HG03025 (cell line): ENCODE measurements around the gene SOX10.
"Not testable (repeated sequence)": the region's sequence is repeated elsewhere in the genome, so short reads cannot be mapped to it uniquely, and the experiment has no call there.

ENCODE experiments used
- ATAC-seq: cut with Tn5 transposase; IDR thresholded peaks from one replicate; pipeline ENCODE4 v1.9.1; 2021; ENCODE audit warnings: mild to moderate bottlenecking, moderate library complexity; ENCODE audit not compliant: unreplicated experiment, low FRiP score

The SOX10 gene

DNA sequence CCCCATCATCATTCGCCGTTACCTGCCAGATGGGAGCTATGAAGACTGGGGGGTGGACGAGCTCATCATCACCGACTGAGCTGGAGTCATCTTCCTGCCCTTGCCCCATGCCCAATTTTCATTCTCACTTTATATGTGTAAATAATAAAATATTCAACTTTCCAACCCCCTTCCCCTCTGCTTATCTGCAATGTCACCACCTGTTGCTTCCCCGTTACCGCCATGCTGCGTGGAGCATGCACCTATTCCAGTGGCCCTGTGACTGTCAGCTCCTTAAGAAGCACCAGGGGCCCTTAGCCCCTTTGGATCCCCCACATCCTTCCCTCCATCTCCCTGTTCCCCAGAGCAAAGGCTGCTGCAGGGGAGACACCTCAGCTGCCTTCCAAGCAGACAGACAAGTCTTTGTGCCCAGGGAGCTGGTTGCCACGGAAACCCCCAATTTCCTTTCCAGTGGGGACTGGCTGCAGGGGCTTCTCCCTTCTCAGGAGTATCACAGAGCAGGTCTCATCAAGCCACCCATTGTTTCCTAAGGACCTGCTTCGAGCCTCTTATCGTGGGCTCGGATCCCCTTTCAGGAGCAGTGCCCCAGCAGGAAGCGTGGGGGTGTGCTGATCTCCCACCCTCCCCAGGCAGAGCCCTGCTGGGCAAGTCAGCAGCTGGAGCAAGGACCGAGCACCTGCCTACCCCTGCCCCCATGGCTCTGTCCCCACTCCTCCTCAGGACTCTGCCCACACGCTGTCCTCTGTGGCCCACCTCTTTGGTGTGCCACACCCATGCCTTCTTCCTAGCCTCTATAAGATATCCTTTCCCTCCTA, 16.5 kb downstream of the SOX10 start:
- ATAC-seq: no peak

- ATAC-seq: no peak
Measured at GRCh38 chr22:37967147-37967546, 17.2 kb downstream of the SOX10 start.

- no peak for ATAC-seq
Measured at GRCh38 chr22:37965940-37966664, 18.3 kb downstream of the SOX10 start.

DNA sequence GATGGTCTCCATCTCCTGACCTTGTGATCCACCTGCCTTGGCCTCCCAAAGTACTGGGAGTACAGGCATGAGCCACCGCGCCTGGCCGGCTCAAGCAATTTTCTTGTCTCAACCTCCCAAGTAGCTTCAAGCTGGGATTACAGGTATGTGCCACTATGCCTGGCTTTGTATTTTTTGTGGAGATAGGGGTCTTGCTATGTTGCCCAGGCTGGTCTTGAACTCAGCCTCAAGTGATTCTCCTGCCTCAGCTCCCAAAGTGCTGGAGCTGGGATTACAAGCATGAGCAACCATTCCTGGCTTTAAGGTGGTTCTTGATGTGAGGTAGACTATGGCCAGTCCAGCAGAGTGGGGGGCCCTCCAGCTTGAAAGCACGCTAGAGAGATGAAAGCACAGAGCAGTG, 23.3 kb downstream of the SOX10 start:
- no peak for ATAC-seq

- ATAC-seq: no peak
Measured at GRCh38 chr22:37959231-37959825, 25.0 kb downstream of the SOX10 start.

- ATAC-seq: no peak
Measured at GRCh38 chr22:37957232-37957631, 27.1 kb downstream of the SOX10 start.

GRCh38 chr22:37955825-37956397, 28.4 kb downstream of the SOX10 start:
- not testable (repeated sequence) for ATAC-seq

DNA sequence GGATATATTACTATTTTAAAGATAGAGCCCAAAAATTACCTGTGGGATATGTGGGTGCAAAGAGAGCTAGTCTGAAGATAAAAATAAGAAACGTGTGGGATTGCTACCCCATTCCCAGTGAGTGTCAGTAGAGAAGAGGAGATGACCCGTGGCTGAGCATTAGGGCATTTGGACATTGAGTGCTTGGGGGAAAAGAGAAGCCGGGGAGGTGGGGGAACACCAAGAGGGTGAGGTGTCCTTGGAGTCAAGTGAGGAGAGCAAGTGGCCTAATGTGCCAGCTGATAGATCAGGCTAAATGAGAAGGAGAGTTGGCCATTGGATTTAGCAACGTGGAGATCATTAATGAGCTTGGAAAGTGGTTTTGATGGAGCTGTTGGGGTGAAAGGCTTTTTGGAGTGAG, 29.7 kb downstream of the SOX10 start:
- ATAC-seq: no peak

DNA sequence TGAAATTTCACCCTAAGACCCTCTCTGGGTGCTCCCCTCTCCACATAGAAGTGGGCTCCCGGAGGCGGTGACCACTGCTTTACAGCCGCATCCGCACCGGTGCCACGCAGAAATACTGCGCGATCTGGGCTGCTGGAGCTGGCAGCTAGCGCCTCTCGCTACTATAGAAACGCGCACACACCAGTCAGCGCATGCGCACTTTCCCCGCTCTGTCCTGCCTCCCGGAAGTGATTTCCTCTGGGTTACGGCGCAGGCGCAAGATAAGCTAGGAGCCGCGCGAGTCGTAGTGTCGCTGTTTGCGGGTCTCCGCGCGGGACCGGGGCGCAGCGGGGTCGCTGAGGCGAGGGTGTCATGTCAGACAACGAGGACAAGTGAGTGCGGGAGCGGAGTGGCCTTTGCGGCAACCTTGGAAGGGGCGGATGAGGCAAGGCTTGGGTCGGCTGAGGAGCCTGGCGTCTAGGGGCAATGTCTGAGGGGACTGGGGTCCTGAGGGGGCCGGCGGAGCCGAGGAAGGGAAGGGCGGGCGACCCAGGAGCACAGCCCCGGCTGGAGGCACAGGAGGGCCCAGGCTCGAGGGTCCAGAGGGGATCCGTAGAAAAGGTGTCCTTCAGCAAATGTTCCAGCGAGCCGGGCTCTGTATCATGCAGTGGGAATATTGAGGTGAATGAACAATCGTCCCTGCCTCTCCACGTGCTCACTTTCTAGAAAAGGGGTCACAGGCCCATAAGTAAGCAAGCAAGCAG, 30.7 kb downstream of the SOX10 start, which contains the start of the genes C22orf23 and POLR2F:
Gene C22orf23, minus strand, starts transcription at position 165 of the 743 bp plus-strand sequence. CDS start 452 bp downstream, outside the sequence.
Gene POLR2F, plus strand, starts transcription at position 263 of the 743 bp plus-strand sequence. Its CDS starts 89 bp downstream, at position 352.
- peak; percentile 66 for ATAC-seq

DNA sequence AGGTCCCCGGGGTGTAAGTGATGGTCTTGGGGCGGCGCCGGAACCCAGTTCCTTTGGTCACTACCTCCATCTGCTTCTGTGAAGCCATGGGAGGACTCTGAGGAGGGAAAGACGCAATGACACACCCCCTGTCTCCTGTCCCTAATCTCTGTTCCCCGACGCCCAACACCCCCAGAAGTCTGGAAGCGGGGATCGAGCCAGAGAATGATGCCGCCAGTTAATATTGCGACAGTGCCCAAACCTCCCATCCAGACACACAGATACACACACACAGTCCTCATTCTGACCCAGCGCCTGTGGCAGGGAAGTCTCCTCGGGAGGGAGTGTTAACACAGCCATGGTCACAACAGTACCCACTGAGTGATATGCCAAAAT, 31.3 kb downstream of the SOX10 start:
- ATAC-seq: peak; percentile 34

DNA sequence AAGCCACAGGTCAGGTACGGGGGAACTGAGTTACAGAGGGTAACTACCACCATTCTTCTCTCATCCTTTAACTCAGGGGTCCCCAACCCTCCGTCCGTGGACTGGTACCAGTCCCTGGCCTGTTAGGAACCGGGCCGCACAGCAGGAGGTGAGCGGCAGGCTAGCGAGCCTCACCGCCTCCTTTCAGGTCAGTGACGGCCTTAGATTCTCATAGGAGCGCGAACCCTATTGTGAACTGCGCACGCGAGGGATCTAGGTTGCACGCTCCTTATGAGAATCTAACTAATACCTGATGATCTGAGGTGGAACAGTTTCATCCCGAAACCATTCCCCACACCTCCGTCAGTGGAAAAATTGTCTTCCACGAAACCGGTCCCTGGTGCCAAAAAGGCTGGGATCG, 31.7 kb downstream of the SOX10 start:
- not testable (repeated sequence) for ATAC-seq

DNA sequence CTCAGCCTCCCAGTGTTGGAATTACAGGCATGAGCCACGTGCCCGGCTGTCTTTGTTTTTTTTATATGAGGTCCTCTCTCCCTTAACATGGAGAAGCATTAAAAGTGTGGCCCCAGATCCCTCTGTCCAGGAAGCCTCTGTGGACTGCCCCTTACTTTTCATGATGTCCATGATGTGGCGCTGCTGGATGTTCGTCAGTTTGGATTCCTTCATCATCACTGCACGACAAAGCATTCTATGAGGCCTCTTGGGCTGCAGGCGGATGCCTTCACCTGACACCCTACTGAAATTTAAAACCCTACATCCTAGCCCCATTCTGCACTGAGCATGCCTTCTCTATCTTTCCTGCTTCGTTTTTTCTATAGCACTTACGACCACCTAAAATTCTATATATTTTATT, 33.0 kb downstream of the SOX10 start:
- ATAC-seq: no peak

GRCh38 chr22:37947142-37947795, 37.1 kb downstream of the SOX10 start:
- not testable (repeated sequence) for ATAC-seq

- ATAC-seq: not testable (repeated sequence)
Measured at GRCh38 chr22:37944423-37944822, 39.9 kb downstream of the SOX10 start.

DNA sequence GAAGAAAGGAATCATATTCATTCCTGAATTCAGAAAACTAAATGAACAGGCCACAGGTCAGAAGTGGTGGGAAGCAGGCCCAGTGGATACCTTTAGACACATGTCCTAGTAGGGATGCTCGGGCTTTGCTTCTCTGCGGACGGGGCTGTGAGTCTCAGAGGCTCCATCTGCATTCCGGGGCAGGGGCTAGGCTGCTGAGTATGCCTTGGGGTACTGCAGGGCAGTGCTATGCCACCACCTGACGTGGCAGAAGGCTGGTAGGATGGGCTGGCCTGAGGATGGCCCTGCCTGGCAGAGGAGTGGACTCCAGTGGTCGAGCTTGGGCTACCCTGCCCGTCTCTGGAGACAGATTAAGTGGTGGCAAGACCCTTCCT, 40.5 kb downstream of the SOX10 start:
- ATAC-seq: no peak

GRCh38 chr22:37943136-37943824, 41.1 kb downstream of the SOX10 start:
- no peak for ATAC-seq

- no peak for ATAC-seq
Measured at GRCh38 chr22:37942133-37942532, 42.2 kb downstream of the SOX10 start.

DNA sequence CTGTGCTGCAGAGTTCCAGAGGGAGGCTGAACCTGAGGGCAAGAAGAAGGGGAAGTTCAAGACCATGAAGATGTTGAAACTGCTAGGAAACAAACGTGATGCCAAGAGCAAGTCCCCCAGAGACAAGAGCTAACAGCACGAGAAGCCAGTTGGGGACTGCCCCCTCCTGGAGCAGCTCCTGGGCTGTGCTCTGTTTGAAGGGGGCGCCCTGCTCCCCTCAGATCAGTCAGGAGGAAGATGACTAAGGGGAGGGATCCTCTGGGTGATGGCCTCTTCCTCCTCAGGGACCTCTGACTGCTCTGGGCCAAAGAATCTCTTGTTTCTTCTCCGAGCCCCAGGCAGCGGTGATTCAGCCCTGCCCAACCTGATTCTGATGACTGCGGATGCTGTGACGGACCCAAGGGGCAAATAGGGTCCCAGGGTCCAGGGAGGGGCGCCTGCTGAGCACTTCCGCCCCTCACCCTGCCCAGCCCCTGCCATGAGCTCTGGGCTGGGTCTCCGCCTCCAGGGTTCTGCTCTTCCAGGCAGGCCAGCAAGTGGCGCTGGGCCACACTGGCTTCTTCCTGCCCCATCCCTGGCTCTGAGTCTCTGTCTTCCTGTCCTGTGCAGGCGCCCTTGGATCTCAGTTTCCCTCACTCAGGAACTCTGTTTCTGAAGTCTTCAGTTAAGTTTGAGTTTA, 43.5 kb downstream of the SOX10 start:
- ATAC-seq: no peak
